Measurements from ENCODE around the gene PREB.

DNA sequence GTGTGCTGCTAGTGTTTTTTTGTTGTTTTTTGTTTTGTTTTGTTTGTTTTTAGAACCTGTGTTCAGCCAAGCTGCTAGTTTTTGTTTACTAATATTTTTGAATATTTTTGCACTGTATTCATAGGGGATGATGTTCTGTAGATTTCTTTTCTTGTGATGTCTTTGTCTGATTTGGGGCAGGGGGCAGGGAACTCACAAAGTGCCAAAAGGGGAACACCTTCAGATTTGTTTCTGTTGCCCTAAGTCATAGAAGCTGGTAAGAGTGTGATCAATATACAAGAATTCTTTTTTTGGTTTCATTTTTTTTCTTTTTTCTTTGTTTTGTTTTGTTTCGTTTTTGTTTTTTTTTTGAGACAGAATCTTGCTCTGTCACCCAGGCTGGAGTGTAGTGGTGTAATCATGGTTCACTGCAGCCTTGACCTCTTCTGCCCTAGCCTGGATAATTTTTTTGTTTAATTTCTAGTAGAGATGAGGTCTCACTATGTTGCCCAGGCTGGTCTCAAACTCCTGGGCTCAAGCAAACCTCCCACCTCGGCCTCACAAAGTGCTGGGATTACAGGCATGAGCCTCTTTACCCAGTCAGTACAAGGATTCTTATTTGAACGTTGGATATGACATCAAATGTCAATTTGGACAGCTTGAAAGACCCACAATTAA, 45.0 kb upstream of the PREB start:
- TF ChIP-seq CTCF (IDR thresholded peaks at IDR 0.05) (no peak), POLR2A (IDR thresholded peaks at IDR 0.05) (no peak)
